HG02571 (cell line): ENCODE results near the gene PISD.
"Not testable (repeated sequence)": the region's sequence is repeated elsewhere in the genome, so short reads cannot be mapped to it uniquely, and the experiment has no call there.

Experiments used
- ATAC-seq: cut with Tn5 transposase; IDR thresholded peaks from one replicate; pipeline ENCODE4 v1.9.1; 2021; ENCODE audit warnings: mild to moderate bottlenecking, moderate library complexity; ENCODE audit not compliant: unreplicated experiment

PISD gene

DNA sequence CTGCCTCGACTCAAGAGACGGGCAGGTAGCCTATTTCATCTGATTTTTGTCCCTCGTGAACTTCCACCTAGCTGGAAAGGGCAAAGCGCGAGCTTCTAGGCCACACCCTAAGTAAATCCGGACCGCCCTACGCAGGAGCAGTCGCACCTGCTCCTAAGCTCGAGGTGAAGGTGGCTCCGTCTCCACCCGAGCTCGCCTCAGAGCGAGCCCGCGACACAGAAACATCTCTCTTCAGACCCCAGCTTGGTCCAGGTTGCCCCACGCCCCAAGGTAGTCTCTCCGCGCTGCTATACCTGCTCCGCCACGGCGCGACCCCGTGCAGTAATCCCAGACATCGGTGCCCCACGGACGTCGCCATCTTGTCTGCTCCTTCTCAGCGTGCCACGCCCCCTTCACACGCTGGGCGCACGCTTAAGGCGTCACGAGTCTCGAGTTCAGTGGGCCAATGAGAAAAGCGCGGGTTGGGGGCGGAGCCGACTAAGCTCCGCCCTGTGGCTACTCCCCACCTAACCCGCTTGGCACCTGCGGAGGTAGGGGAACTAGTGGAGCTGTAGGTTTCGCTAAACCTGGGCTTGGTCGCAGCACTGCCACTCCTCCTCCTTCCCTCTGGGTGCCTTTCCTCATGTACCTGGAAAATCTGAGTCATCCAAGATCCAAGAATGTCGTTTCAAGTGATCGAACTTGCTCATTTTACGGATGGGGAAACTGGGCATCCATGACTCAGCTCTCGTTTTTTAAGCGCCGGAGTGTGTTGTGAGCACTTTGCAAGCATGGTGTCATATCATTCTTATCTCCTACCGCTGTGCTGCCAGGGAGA is at the start of gene PISD:
Gene PISD (minus strand): TSS at position 365 of the 817 bp plus-strand sequence. CDS start 7 bp downstream, at position 358.
- peak; percentile 78 for ATAC-seq

DNA sequence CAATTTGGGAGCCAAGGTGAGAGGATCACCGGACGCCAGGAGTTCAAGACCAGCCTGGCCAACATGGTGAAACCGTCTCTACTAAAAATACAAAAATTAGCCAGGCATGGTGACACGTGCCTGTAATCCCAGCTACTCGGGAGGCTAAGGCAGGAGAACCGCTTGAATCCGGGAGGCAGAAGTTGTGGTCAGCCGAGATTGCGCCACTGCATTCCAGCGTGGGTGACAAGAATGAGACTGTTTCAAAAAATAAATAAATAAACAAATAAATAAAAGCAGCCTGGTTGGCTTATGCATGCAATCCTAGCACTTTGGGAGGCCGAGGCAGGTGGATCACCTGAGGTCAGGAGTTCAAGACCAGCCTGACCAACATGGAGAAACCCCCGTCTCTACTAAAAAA is 49.2 kb upstream of the PISD start:
- ATAC-seq: not testable (repeated sequence)

DNA sequence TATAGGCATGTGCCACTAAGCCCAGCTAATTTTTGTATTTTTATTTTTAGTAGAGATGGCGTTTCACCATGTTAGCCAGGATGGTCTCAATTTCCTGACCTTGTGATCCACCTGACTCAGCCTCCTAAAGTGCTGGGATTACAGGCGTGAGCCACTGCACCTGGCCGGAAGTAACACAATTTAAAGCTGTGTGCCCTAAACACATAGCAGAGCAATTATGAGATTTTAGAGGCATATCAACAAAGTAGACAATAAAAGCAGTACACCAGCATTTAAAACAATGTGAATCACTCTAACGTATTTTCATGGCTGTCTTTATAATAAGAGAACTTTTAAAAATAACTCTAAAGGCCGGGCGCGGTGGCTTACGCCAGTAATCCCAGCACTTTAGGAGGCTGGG is 45.5 kb upstream of the PISD start:
- ATAC-seq: no peak

DNA sequence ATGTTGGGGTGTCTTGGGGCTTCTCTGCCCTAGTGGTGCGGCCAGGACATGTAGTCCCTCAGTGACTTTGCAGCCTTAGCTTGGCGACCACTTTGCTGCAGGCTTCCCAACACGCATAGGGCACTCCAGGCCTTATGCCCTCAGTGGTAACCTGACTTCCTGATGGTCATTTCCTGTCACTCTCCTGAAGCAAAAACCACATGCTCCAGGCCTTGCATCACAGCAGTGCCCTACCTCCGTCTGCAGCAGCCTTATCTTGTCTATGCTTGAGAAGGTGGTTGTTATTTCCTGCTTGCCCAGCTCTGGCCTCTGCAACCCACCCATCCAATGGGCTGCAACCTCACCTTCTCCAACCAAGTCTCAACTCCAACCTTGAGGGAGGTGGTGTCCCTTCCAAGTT is 33.4 kb upstream of the PISD start:
- no peak for ATAC-seq

DNA sequence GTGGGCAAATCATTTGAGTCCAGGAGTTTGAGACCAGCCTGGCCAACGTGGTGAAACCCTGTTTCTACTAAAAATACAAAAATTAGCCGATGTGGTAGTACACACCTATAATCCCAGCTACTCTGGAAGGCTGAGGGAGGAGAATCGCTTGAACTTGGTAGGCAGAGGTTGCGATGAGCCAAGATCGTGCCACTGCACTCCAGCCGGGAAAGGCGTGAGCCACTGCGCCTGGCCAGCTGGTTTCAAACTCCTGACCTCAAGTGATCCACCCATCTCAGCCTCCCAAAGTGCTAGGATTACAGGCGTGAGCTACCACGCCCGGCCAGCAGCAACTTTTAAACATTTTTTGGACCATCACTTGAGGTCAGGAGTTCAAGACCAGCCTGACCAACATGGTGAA is 32.0 kb upstream of the PISD start:
- not testable (repeated sequence) for ATAC-seq

DNA sequence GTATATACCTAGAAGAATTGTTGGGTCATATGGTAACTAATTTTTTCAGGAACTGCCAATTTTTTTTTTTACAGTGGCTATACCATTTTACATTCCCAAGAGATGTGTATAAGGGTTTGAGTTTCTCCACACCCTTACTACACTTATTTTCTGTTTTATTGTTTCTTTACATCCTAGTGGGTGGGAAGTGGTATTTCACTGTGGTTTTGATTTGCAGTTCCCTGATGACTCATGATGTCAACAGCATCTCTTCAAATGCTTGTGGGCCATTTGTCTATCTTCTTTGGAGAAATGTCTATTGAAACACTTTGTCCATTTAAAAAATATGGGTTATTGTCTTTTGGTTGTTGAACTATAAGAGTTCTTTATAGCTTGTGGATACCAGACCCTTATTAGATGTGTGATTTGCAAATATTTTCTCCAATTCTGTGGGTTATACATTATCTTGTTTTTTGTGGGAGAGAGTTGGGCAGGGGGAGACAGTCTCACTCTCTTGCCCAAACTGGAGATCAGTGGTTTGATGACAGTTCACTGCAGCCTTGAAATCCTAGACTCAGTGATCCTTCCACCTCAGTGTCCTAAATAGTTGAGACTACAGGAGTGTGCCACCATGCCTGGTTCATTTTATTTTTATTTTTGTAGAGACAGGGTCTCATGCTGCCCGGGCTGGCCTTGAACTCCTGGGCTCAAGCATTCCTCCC is 30.3 kb upstream of the PISD start:
- ATAC-seq: no peak

DNA sequence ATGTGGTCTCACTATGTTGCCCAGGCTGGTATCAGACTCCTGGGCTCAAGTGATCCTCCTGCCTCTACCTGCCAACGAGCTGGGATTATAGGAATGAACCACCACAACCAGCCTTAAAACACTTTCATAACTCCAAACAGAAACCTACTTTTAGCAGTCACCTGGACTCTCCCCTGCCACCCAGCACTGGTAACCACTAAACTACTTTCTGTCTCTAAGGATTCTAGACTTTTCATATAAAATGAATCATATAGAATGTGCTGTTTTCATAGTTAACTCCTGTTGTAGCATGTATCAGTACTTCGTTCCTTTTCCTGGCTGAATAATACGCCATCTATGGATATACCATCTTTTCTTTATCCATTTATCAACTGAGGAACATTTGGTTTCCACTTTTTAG is 29.4 kb upstream of the PISD start:
- no peak for ATAC-seq

DNA sequence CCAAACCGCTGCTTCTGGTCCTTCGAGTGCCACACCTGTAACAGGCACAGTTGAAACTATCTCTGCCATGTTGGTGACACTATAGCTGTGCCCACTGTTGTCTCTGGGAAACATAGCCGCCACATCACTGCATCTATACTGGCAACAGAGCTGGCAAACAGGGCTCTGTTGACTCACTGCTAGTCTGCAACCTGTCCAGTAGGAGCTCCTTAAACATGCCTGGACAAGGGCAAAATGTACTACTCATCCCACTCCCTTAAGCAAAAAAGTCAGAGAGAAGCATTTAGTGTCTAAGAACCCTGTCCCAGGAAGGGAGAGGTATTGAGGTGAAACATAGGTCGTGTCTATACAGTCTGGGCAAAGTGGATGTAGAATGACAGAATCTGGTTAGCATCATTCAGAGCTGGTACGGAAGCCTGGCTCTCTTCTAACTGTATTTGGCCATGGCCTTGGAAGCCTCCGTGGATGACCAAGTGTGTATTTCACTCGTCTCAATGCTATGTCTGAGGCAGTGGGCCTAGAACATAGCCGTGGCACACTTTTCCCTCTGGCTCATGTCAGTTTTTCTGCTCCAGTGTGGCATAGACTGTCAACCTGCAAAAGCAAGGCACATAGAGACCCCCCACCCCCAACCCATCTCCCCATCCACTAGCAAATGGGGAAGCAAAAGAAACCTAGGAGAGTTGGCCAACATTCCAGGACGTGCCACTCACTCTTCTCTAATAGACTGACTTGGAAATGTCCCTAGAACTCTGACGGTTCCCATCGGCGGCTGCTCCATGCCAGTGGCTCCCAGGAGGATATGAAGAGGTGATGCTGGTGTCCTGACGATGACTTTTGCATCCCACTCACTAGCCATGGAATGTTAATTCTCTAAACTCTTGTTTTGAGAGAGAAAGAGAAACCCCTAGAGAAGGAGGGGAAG is 21.4 kb upstream of the PISD start:
- ATAC-seq: no peak

DNA sequence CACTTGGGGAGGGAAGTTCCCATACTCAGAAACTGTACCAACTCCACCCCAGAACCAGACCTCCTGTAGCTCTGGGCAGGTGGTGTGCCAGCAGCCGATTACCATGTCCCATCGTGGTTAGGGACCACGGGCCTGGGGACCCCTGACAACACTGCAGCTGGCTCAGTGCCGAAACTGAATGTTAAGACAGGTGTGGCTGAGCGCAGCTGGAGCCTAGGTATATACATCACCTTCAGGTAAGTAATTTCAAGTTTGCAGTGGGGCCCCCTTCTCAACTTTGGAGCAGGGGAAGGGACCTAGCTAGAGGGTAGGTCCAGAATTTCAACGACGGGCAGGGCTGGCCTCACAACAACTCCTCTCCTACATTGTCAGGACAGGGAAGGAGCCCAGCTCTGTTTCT is 20.7 kb upstream of the PISD start:
- ATAC-seq: no peak

DNA sequence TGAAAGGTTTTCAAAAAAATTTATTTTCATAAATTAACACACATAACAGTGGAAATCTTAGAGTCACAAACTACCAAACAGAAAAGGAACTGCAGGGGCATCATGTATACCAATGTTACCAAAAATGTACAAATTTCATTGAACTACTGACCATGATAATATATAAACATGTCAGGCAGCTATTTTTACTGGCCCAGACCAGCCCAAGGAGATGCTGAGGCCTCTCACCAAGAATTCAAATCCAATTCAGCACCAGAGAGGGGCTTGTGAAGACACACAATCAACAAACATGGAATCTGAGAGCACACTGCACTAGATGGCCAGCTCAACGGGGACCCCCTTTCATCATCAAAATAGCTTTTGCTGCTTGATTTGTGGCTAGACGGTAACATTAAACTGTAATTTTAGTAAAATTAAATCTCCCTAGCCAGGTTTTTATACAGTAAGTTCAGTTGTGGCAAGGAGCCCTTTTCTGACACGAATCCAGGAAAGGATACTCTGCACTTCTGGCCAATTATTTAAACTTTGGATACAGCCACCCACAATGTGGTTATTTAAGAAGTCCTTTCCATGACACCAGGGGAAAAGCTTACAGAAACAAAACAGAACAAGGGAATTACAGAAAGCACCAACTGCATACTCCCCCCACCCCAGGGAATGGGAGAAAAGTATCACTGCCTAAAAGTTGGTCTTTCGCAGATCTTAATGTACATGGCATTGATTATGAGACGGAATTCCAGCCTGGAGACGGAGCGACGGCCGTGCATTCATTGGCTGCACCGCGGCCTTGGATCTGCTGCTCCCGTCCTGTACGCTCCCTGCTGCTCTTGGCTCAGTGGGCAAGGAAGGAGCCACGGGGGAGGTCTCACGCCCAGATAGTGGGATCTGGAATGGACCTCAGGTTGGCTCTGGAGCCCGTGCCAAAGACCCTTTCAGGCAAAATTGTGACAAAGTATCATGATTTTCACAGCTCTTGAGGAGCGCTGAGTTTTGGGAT is 19.6 kb upstream of the PISD start:
- ATAC-seq: no peak

DNA sequence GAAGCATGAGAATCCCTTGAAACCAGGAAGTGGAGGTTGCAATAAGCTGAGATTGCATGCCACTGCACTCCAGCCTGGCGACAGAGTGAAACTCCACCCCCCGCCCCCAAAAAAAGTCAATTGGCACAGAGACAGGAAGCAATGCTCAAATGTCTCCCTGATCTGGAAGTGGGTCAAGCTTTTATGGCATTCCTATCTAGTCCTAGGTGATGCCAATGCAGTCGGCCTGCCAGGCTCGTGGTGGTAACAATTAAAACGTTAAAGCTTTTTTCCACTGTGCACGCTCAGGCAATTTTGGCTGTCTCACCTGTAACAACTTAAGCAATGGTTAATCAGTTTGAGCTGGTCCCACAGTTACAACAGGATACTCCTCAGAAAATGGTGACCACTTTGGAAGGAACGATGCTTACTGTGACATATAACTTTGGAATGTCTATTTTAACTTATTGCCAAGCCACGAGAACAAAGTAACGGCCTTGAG is 18.9 kb upstream of the PISD start:
- no peak for ATAC-seq

DNA sequence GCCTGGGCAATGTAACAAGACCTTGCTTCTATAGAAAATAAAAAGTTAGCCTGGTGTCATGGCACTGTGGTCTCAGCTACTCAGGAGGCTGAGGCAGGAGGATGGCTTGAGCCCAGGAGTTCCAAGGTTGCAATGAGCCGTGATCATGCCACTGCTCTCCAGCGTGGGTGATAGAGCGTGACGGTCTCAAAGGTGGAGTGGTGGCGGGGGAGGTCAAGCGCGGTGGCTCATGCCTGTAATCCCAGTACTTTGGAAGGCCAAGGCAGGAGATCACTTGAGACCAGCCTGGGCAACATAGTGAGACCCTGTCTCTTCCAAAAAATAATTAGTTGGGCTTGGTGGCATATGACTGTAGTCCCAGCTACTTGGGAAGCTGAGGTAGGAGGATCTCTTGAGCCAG is 16.7 kb upstream of the PISD start:
- ATAC-seq: no peak

DNA sequence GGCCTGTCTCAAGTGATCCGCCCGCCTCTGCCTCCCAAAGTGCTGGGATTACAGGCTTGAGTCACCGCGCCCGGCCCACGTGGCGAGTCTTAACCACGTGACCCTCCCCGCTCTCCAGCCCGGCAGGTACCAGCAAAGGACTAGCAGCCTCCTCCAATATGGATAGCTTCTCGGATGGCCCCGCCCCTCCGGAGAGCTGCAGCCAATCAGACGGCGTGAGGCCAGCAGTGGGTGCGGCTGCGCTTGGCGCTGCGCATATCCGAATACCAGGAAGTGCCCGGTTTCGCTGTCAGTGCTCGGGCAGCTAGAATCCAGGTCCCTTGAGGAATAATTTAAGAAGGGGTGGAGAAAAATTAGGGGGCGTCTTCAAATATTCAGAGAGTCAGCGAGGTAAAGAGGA is 14.7 kb upstream of the PISD start:
- ATAC-seq: peak; percentile 93

DNA sequence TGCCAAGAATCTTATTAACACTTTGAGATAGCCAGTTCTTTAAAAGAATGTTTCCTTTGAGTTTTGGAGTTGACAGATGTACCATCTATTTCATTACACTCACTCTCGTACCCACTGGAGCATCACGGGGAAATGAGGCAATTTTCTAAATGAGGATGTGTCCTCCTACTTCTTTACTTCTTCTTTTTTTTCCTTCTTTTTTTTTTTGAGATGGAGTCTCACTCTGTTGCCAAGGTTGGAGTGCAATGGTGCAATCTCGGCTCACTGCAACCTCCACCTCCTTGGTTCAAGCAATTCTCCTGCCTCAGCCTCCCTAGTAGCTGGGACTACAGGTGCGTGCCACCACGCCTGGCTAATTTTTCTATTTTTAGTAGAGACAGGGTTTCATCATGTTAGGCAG is 12.2 kb upstream of the PISD start:
- ATAC-seq: not testable (repeated sequence)

DNA sequence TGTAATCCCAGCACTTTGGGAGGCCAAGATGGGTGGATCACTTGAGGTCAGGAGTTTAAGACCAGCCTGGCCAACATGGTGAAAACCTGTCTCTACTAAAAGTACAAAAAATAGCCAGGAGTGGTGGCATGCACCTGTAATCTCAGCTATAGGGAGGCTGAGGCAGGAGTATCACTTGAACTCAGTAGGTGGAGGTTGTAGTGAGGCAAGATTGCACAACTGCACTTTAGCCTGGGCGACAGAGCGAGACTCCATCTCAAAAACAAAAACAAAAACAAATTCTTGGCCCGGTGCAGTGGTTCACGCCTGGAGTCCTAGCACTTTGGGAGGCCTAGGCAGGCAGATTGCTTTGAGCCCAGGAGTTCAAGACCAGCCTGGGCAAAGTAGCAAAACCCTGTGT is 6.8 kb upstream of the PISD start:
- ATAC-seq: not testable (repeated sequence)

DNA sequence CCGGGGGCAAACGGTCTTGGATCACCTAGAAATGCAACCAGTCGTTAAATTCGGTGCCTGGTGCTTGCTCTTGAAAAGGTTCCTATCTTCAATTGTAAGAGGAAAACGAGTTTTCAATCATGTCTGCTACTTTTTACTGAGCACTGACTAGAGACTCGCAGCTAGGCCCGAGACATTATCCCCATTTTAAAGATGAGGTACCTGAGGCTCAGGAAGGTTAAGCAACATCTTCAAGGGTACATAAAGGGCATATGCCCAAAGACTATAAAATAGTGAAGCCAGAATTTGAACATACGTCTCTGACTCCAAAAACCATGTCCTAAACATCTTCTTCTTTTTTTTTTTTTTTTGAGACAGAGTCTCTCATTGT is 638 bp upstream of the PISD start:
- ATAC-seq: no peak

DNA sequence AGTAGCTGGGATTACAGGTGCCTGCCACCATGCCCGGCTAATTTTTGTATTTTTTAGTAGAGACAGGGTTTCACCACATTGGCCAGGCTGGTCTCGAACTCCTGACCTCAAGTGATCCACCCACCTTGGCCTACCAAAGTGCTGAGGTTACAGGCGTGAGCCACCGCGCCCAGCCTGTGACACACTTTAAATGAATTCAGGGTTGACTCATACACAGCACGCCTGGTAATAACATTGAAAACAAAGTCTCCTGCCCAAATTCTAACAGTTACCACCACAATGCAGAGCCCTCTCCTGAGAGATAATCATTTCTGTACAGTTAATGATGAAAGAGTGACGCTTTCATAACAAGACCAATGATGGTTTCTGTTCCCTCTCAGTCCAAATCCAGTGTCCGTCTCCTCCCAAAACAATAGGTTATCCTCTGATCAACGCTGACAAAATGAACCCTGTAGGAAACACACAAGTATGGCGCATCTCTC is 1.1 kb downstream of the PISD start:
- not testable (repeated sequence) for ATAC-seq

DNA sequence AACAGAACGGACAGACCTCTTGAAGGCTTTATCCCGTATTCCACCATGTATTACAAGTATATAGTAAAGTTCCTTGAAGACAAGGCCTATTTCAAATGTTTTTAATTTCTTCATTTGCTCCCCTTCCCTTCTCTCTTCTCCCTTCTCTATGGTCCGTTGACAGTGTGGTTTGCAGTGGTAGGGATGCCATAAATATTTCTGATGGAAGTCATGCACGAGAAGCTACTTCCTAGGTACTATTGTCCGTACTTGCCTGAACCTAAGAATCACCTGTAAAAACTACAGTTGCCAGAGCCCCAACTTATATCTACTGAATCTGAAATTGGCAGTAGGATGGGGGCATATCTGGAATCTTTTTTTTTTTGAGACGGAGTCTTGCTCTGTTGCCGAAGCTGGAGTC is 2.8 kb downstream of the PISD start:
- ATAC-seq: no peak

DNA sequence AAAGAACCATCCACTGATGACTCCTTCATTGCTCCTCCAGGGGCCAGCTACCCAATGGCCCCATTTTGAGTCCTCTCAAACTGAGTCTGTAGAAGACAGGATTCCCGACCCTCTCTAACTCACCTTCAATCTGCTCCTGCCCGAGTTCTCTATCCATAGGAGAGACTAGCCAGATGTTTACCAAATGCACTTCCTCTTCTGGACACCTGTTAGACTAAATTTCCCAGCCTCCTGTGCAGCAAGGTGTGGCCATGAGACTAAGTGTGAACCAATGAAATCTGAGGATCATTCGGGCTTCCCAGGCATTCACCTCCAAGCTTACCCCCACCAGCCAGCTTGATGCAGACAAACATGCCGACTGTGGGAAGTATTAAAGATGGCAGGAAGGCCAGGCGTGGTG is 7.6 kb downstream of the PISD start:
- ATAC-seq: no peak

DNA sequence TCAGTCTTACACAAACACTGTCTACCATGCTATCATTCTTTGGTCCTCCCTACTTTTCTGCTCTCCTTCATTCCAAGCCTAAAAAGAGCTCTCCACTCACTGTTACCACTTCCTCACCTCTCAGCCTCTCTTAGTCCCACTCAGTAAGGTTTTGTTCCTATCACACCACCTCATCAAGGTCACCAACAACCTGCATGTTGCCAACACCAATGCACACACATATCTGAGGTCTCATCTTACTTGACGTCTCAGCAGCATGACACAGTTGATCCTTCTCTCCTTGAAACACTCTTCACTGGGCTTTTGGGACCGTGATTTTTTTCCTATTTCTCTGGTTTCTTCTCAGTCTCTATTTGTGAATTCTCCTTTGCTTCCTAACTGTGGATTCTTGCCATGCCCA is 8.1 kb downstream of the PISD start:
- no peak for ATAC-seq
